HL-60 (cell line): Measurements from ENCODE around the gene PTGES3.

Experiments used
- DNase-seq, 2 experiments: peaks; one replicate each; pipeline ENCODE4 v3.0.0-alpha.2; 2010 to 2020; ENCODE audit warnings: low read depth in 1 of 2, low spot score in 1 of 2
- H3K27ac ChIP-seq: fragments of 250-450 bp; sonication (Bioruptor Pico); replicated peaks from 2 replicates; pipeline ENCODE4 v1.5.1; 2020; ENCODE audit warnings: mild to moderate bottlenecking, moderate library complexity
- H3K27me3 ChIP-seq: fragments of 250-450 bp; sonication (Bioruptor Pico); 2 replicates; pipeline ENCODE4 v1.5.1; 2021; ENCODE audit warnings: mild to moderate bottlenecking, moderate library complexity; ENCODE audit not compliant: insufficient read depth, poor library complexity, severe bottlenecking
- H3K4me3 ChIP-seq: replicated peaks from 2 replicates; pipeline ENCODE4 v1.5.1; 2011; ENCODE audit warnings: mild to moderate bottlenecking, control low read depth, low read length; ENCODE audit not compliant: insufficient read depth
- GABPA ChIP-seq: IDR thresholded peaks from 2 replicates; pipeline ENCODE4 v1.6.1; 2012; ENCODE audit warnings: low read depth
- POLR2AphosphoS5 ChIP-seq: IDR thresholded peaks from 2 replicates; pipeline ENCODE4 v1.6.1; 2012; ENCODE audit warnings: low read depth
- SPI1 ChIP-seq: IDR thresholded peaks from 2 replicates; pipeline ENCODE4 v1.6.1; 2012; ENCODE audit warnings: low read depth, mild to moderate bottlenecking, borderline replicate concordance
- TF ChIP-seq, protein P1 (sequence below): IDR thresholded peaks from 2 replicates; pipeline ENCODE4 v1.6.1; 2012; ENCODE audit warnings: low read depth; ENCODE audit not compliant: insufficient replicate concordance
- TF ChIP-seq, protein P2 (sequence below): IDR thresholded peaks from one replicate; pipeline ENCODE4 v1.5.1; 2011; ENCODE audit warnings: low read length, control low read depth, inconsistent platforms; ENCODE audit not compliant: insufficient read depth

The PTGES3 gene

DNA sequence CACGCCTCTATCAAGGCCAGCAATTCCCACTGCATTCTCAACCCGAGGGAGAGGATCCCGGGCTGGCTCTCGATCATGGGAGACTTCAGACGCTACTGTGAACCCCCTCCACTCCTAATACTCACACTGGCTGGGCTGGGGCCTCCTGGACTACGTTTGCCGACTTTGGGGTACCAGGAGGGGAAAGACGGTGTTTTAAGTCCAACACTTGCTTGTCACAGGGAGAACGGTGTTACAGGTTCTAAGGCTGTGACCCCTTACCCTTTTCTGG is 36.6 kb upstream of the PTGES3 start:
- Histone ChIP-seq H3K27me3 (no peaks in the 10 kb centered on the region), H3K27ac (peak overlapping the region; percentile 94), H3K4me3 (peak overlapping the region; percentile 75)
- no peak for TF ChIP-seq GABPA
- DNase-seq, result no peak

DNA sequence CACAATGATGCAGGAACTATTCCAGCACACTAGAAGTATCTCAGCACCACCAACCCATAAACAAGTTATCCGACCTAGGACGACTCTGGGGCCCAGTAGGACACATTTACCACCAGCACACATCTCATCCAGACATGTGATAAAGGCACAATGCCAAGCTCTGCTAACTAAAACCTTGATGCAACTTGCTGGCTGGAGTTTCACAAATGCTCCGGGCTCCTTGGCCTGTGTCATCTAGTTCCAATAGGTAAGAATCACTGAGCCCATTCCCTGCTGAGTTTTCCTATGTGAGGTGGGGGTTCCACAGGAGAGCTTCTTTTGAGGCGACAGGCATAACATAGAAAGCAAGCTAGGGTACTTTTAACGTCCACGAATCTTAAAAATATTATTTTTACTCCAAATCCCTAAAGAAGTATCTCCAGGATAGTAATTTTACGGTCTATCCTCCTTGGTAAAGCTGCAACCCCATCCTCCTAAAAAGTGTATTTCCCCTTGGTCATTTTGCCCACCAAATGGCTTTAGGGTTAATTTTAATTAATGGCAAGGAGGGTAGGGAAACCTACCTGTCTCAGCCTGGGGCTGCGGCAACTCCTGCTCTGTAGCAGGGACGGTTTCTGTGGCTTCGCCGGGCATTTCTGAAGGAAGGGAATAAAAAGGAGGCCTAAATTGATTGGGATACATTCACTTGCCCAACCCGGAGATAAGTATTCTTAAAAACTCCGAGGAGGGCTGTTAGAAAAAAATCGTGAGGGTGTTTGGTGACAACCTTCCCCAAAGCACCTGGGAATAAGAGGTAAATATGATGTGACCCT is 36.0 kb upstream of the PTGES3 start:
- Histone ChIP-seq H3K27me3 (no peaks in the 10 kb centered on the region), H3K4me3 (peak overlapping the region; percentile 75), H3K27ac (peak overlapping the region; percentile 94)
- TF ChIP-seq POLR2AphosphoS5 (peak; percentile 54; the same call in 1 of the 2 replicates), SPI1 (no peak)
- DNase-seq, result peak in 1 of 2 experiments; percentile 44

DNA sequence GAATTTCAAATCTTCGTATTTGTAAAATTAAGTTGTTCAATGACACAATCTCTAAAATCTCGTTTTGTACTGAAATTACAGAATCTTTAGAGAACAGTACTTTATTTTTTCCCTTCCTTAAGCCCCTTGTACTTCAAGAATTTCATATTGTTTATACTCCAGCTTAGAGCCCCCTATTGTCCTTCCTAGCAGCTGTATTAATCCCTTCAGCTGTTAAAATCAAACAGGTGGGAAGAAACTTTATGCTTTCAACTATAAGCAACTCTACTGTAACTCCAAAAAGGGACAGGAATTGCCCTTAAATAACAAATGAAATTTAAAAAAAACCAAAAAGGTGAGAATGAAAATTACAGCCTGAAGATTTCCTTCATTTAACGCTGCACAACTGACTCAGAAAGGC is 35.3 kb upstream of the PTGES3 start:
- TF ChIP-seq, protein P1, sequence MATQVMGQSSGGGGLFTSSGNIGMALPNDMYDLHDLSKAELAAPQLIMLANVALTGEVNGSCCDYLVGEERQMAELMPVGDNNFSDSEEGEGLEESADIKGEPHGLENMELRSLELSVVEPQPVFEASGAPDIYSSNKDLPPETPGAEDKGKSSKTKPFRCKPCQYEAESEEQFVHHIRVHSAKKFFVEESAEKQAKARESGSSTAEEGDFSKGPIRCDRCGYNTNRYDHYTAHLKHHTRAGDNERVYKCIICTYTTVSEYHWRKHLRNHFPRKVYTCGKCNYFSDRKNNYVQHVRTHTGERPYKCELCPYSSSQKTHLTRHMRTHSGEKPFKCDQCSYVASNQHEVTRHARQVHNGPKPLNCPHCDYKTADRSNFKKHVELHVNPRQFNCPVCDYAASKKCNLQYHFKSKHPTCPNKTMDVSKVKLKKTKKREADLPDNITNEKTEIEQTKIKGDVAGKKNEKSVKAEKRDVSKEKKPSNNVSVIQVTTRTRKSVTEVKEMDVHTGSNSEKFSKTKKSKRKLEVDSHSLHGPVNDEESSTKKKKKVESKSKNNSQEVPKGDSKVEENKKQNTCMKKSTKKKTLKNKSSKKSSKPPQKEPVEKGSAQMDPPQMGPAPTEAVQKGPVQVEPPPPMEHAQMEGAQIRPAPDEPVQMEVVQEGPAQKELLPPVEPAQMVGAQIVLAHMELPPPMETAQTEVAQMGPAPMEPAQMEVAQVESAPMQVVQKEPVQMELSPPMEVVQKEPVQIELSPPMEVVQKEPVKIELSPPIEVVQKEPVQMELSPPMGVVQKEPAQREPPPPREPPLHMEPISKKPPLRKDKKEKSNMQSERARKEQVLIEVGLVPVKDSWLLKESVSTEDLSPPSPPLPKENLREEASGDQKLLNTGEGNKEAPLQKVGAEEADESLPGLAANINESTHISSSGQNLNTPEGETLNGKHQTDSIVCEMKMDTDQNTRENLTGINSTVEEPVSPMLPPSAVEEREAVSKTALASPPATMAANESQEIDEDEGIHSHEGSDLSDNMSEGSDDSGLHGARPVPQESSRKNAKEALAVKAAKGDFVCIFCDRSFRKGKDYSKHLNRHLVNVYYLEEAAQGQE, result no peak
- TF ChIP-seq POLR2AphosphoS5, result no peak
- TF ChIP-seq GABPA, result no peak
- TF ChIP-seq SPI1, result no peak
- TF ChIP-seq, protein P2, sequence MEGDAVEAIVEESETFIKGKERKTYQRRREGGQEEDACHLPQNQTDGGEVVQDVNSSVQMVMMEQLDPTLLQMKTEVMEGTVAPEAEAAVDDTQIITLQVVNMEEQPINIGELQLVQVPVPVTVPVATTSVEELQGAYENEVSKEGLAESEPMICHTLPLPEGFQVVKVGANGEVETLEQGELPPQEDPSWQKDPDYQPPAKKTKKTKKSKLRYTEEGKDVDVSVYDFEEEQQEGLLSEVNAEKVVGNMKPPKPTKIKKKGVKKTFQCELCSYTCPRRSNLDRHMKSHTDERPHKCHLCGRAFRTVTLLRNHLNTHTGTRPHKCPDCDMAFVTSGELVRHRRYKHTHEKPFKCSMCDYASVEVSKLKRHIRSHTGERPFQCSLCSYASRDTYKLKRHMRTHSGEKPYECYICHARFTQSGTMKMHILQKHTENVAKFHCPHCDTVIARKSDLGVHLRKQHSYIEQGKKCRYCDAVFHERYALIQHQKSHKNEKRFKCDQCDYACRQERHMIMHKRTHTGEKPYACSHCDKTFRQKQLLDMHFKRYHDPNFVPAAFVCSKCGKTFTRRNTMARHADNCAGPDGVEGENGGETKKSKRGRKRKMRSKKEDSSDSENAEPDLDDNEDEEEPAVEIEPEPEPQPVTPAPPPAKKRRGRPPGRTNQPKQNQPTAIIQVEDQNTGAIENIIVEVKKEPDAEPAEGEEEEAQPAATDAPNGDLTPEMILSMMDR, result no peak
- Histone ChIP-seq H3K4me3 (peak overlapping the region; percentile 75), H3K27me3 (no peaks in the 10 kb centered on the region), H3K27ac (peak overlapping the region; percentile 94)
- no peak for DNase-seq

DNA sequence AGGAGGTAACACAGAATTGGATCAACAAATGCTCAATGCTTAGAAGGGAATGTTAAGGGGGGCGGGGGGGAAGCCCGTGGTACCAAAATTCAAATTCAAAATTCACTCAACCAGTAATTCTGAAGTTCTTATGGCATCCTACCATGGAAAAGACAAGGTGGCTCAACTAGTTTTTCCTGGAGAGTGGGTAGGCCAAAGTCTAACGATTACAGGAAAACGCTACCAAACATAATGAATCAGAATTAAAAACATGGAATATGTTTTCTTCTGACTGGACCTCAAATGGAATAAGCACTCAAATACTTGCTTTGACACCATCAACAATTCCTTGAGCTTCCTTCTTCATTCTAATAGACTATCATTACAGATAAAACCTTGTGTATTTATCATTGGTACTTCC is 34.7 kb upstream of the PTGES3 start:
- peak overlapping the region; percentile 75 for H3K4me3 ChIP-seq
- H3K27ac ChIP-seq, result peak overlapping the region; percentile 94
- no peaks in the 10 kb centered on the region for H3K27me3 ChIP-seq
- TF ChIP-seq SPI1, result no peak
- DNase-seq, result no peak

DNA sequence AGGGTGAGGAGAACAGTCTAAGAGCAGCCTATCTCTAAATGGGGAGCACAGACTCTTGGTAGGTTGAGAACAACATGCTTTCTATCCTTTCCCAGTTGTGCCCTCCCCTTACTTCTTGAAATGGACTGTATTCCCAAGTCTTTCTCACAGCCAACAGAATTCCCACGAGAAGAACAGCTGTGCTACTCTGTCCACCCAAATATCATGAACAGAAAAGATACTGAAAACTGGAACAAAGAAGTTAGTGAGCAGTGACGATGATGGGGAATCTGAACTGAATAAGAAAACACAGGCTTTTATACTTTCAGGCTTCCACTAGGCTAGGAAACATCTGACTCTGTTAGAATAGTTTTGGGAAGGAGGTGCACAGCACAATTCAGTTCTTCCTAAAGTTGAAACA is 33.6 kb upstream of the PTGES3 start:
- Histone ChIP-seq H3K27ac (peak overlapping the region; percentile 94), H3K4me3 (peak overlapping the region; percentile 75; the same call in 1 of the 2 replicates), H3K27me3 (no peaks in the 10 kb centered on the region)
- no peak for DNase-seq
- no peak for TF ChIP-seq GABPA
- TF ChIP-seq POLR2AphosphoS5, result no peak
- TF ChIP-seq, protein P2, result no peak
- TF ChIP-seq, protein P1, result no peak
- TF ChIP-seq SPI1, result no peak
